K562 (cell line): ENCODE results near the gene APOM. TPM values are rescaled to one million over a fixed set of nuclear protein-coding genes. Genes with fewer than 3 reads are reported as not detected.
A peak's percentile ranks its signal among the peaks of the same experiment; 100 is the strongest.

Experiments
- ARNT ChIP-seq, 2 experiments: fragments of 450-650 bp; IDR thresholded peaks; 2 replicates each; pipeline ENCODE4 v1.6.1; 2016; ENCODE audit warnings: mild to moderate bottlenecking in 1 of 2
- ATF4 ChIP-seq: fragments of 450-650 bp; formaldehyde crosslinking; IDR thresholded peaks from 2 replicates; pipeline ENCODE4 v1.4.0; 2022; ENCODE audit warnings: mild to moderate bottlenecking, moderate library complexity
- CBX5 ChIP-seq: IDR thresholded peaks from 2 replicates; pipeline ENCODE4 v1.6.1; 2014; ENCODE audit warnings: low read depth, borderline replicate concordance
- CBX8 ChIP-seq: fragments of 200-600 bp; sonication (generic); IDR thresholded peaks from 2 replicates; pipeline ENCODE4 v1.6.1; 2012; ENCODE audit warnings: borderline replicate concordance, mixed run types, low read depth, mild to moderate bottlenecking, moderate library complexity, mixed read lengths, low read length, control low read depth, inconsistent platforms; ENCODE audit not compliant: poor library complexity, severe bottlenecking; ENCODE audit errors: extremely low read depth
- DACH1 ChIP-seq: fragments of 450-650 bp; IDR thresholded peaks from 2 replicates; pipeline ENCODE4 v1.6.1; 2018; ENCODE audit not compliant: partially characterized antibody
- JUND ChIP-seq, 2 experiments: IDR thresholded peaks; 2 replicates in 1 of 2; 3 replicates in 1 of 2; pipeline ENCODE4 v1.6.1; 2011; ENCODE audit warnings: borderline replicate concordance in 2 of 2, low read depth in 2 of 2, low read length in 2 of 2, improper control_type of control experiment in 1 of 2, missing biosample characterization in 1 of 2, missing genetic modification characterization in 1 of 2, missing genetic modification reagents in 1 of 2
- NFRKB ChIP-seq: fragments of 450-650 bp; IDR thresholded peaks from 2 replicates; pipeline ENCODE4 v1.6.1; 2016; ENCODE audit warnings: low read depth
- STAT5B ChIP-seq: fragments of 250-450 bp; sonication (Bioruptor Pico); IDR thresholded peaks from 2 replicates; pipeline ENCODE4 v1.8.0; 2021; ENCODE audit warnings: mild to moderate bottlenecking, inconsistent platforms
- ZNF165 ChIP-seq: fragments of 250-450 bp; sonication (Bioruptor Pico); IDR thresholded peaks from 2 replicates; pipeline ENCODE4 v1.4.0; 2020; ENCODE audit warnings: borderline replicate concordance
- ZNF212 ChIP-seq: fragments of 450-650 bp; formaldehyde crosslinking; IDR thresholded peaks from 2 replicates; pipeline ENCODE4 v1.4.0; 2020; ENCODE audit warnings: mild to moderate bottlenecking
- ZNF24 ChIP-seq: fragments of 450-650 bp; IDR thresholded peaks from 2 replicates; pipeline ENCODE4 v1.6.1; 2016
- ZNF449 ChIP-seq: fragments of 250-450 bp; sonication (Bioruptor Pico); IDR thresholded peaks from 2 replicates; pipeline ENCODE4 v1.8.0; 2022; ENCODE audit warnings: moderate library complexity, mild to moderate bottlenecking, inconsistent platforms
- ZNF512 ChIP-seq: IDR thresholded peaks from 2 replicates; pipeline ENCODE4 v1.6.1; 2016; ENCODE audit warnings: missing genetic modification characterization, missing compliant biosample characterization
- ZNF639 ChIP-seq, 2 experiments: fragments of 200-800 bp in 1 of 2; sonication (Bioruptor generic) in 1 of 2; sonication (generic) in 1 of 2; formaldehyde crosslinking in 1 of 2; IDR thresholded peaks in 1 of 2; conservative IDR thresholded peaks in 1 of 2; 2 replicates each; pipeline versions ENCODE4 v1.5.0 to v1.6.1; 2016 to 2020; ENCODE audit warnings: missing compliant biosample characterization in 1 of 2, missing genetic modification characterization in 1 of 2, missing genetic modification reagents in 1 of 2
- ZNF644 ChIP-seq: fragments of 200-800 bp; sonication (Bioruptor generic); IDR thresholded peaks from 2 replicates; pipeline ENCODE4 v1.6.1; 2016; ENCODE audit warnings: low read depth, missing genetic modification characterization, missing compliant biosample characterization
- polyA plus RNA-seq, 8 experiments: library from polyadenylated mRNA; depleted of rRNA in 4 of 8; stranded (reverse) in 5 of 8; unstranded in 3 of 8; fragments of >200 nt; fragmentation: Nextera tagmentation in 2 of 8; fragmentation: Illumina TruSeq in 1 of 8; extraction: Ambion mirVana in 2 of 8; extraction: Trizol in 1 of 8; gene quantifications; 2 replicates each; pipeline versions ENCODE4 v1.2.1 to v1.2.3, GENCODE V29; 2011 to 2014; ENCODE audit warnings: inconsistent platforms in 1 of 8, missing spikeins in 1 of 8
- total RNA-seq, 7 experiments: library from RNA; depleted of rRNA in 6 of 7; stranded (reverse); fragments of >200 nt in 6 of 7; fragmentation: Illumina TruSeq in 2 of 7; extraction: Trizol in 2 of 7; gene quantifications; 2 replicates each; pipeline versions ENCODE4 v1.2.1 to v1.2.3, GENCODE V29; 2011 to 2021; ENCODE audit warnings: low replicate concordance in 1 of 7
- TF ChIP-seq, protein P1 (sequence below): fragments of 250-450 bp; sonication (Bioruptor Pico); IDR thresholded peaks from 2 replicates; pipeline ENCODE4 v1.4.0; 2020; ENCODE audit warnings: mild to moderate bottlenecking
- TF ChIP-seq, protein P2 (sequence below): fragments of 250-450 bp; sonication (Bioruptor Pico); IDR thresholded peaks from 2 replicates; pipeline ENCODE4 v1.5.1; 2021; ENCODE audit warnings: mild to moderate bottlenecking
- TF ChIP-seq, protein P3 (sequence below): fragments of 250-450 bp; sonication (Bioruptor Pico); IDR thresholded peaks from 2 replicates; pipeline ENCODE4 v1.5.0; 2021

The APOM gene
- total and polyA plus RNA-seq, 9 of the 15 experiments (the other 6 are each of a cell fraction or from before 2014, with no cell fraction given) = 5.7 to 24.3 (median 10.4) TPM

- TF ChIP-seq ZNF639 (CRISPR knock-in tag; conservative IDR thresholded peaks at IDR 0.05 in 1 of 2, IDR thresholded peaks at IDR 0.05 in 1 of 2) = 0 out of 4 replicates have a peak, but pooled peaks of 1 of the 2 experiments have one; percentile 40
- TF ChIP-seq ZNF24 = no peak
- no peak for TF ChIP-seq ZNF512 (tag)
- TF ChIP-seq ATF4 (CRISPR knock-in tag) = 0 out of 2 replicates have a peak, but pooled peaks have one; percentile 16
- TF ChIP-seq DACH1 = no peak
- TF ChIP-seq ZNF212 (CRISPR knock-in tag) = 0 out of 2 replicates have a peak, but pooled peaks have one; percentile 27
- TF ChIP-seq ARNT (IDR thresholded peaks at IDR 0.05) = no peak
- TF ChIP-seq, protein P1, sequence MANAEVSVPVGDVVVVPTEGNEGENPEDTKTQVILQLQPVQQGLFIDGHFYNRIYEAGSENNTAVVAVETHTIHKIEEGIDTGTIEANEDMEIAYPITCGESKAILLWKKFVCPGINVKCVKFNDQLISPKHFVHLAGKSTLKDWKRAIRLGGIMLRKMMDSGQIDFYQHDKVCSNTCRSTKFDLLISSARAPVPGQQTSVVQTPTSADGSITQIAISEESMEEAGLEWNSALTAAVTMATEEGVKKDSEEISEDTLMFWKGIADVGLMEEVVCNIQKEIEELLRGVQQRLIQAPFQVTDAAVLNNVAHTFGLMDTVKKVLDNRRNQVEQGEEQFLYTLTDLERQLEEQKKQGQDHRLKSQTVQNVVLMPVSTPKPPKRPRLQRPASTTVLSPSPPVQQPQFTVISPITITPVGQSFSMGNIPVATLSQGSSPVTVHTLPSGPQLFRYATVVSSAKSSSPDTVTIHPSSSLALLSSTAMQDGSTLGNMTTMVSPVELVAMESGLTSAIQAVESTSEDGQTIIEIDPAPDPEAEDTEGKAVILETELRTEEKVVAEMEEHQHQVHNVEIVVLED (CRISPR knock-in tag) = peak; percentile 48
- no peak for TF ChIP-seq CBX5
- TF ChIP-seq CBX8 = no peak
- TF ChIP-seq ZNF449 (CRISPR knock-in tag) = 0 out of 2 replicates have a peak, but pooled peaks have one; percentile 43
- TF ChIP-seq JUND (IDR thresholded peaks at IDR 0.05; ENCODE audit: borderline replicate concordance, low read depth, low read length) = peak; percentile 78
- peak; percentile 75 for TF ChIP-seq JUND (tag; IDR thresholded peaks at IDR 0.05; ENCODE audit: borderline replicate concordance, low read depth, low read length)
- TF ChIP-seq NFRKB = no peak
- TF ChIP-seq, protein P2, sequence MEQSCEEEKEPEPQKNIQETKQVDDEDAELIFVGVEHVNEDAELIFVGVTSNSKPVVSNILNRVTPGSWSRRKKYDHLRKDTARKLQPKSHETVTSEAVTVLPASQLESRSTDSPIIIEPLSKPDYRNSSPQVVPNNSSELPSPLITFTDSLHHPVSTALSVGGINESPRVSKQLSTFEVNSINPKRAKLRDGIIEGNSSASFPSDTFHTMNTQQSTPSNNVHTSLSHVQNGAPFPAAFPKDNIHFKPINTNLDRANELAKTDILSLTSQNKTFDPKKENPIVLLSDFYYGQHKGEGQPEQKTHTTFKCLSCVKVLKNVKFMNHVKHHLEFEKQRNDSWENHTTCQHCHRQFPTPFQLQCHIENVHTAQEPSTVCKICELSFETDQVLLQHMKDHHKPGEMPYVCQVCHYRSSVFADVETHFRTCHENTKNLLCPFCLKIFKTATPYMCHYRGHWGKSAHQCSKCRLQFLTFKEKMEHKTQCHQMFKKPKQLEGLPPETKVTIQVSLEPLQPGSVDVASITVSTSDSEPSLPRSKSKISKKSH (CRISPR knock-in tag) = no peak
- TF ChIP-seq, protein P3, sequence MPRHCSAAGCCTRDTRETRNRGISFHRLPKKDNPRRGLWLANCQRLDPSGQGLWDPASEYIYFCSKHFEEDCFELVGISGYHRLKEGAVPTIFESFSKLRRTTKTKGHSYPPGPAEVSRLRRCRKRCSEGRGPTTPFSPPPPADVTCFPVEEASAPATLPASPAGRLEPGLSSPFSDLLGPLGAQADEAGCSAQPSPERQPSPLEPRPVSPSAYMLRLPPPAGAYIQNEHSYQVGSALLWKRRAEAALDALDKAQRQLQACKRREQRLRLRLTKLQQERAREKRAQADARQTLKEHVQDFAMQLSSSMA (CRISPR knock-in tag) = no peak
- no peak for TF ChIP-seq ZNF644 (tag)
- TF ChIP-seq STAT5B (CRISPR knock-in tag) = no peak
- TF ChIP-seq ZNF165 (CRISPR knock-in tag) = no peak
Measured at GRCh38 chr6:31676904-31677303, 21.2 kb downstream of the APOM start (continued).
